A549 treated with Hydrocortisone at 1 μM for 4 hours (cell line): Measurements from ENCODE around the gene CSN2. TPM values are rescaled to one million over a fixed set of nuclear protein-coding genes. Genes with fewer than 3 reads are reported as not detected.

ENCODE experiments used
- total RNA-seq: library from RNA; stranded (reverse); fragments of 200-300 nt; extraction: Qiagen RNA extraction; gene quantifications from 5 replicates; pipeline ENCODE4 v1.2.3, GENCODE V29; 2022

Gene CSN2, protein sequence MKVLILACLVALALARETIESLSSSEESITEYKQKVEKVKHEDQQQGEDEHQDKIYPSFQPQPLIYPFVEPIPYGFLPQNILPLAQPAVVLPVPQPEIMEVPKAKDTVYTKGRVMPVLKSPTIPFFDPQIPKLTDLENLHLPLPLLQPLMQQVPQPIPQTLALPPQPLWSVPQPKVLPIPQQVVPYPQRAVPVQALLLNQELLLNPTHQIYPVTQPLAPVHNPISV
- total RNA-seq = not detected in 5 replicates

DNA sequence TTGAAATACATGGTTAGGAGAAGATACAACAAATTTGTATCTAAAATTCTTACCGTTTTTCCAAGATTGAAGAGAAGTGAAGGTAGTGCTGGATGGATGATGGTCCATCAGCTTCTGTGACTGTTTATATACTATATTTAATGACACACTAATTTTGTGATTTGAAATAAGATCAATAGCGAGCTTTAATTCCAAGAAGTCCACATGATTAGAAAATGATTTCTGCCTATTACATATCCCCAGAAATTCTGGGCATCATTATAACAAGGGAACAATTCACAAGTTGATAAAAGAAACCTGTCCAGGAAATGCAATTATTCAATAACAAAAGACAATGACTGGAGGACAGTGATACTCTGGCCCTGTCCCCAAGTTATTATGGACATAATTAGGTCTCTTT lies at the start of gene CSN2:
Gene CSN2, minus strand, starts transcription at position 101 of the 400 bp plus-strand sequence. CDS start 4,733 bp downstream, outside the sequence.

DNA sequence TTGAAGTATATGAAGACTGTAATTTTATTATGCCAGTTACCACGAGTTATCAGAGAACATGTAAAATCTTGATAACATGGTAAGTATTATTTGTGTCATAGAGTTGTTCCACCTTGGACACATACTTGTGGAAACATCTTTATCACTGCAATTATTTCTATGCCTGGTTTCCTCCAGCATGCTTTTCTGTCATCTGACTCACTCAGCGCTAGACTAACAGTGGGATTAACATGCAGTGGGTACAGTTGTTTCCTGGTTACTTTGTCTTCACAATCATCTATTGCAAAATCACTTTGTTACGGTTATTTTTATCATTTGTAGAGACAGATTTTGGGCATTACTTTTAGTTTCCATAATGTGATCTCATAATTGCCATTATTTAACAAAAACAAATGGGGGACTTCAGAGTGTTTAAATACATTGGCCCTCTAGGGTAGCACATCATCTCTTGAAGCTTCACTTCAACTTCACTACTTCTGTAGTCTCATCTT lies 30.0 kb upstream of the CSN2 start, which contains the start of gene STATH:
Gene STATH, plus strand, starts transcription at position 441 of the 491 bp plus-strand sequence. CDS start 2,472 bp downstream, outside the sequence.

DNA sequence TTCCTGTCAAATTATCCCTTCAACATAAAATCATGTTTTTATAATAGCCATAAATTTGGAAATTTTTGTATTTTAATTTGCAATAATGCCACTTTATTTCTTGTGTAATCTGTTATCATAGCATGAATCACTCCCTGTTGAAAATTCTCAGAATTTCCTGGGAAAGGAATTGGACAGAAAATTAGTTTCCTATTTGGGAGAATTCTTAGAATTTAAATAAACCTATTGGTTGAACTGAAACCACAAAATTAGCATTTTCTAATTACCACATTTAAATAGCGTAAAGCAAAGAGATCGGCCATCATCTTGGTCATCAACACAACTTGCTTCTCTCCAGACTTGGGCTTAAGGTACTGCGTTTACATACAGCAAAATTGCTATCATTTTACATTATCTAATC lies 34.8 kb downstream of the CSN2 start, which contains the start of gene CSN1S1:
Gene CSN1S1, plus strand, starts transcription at position 301 of the 400 bp plus-strand sequence. CDS start 1,488 bp downstream, outside the sequence.

Other genes starting within 250 kb of the CSN2 start
- gene SULT1B1, start 205.1 kb downstream of the CSN2 start, total RNA-seq = 0.02 TPM in 5 replicates
- not detected in 5 replicates for gene SULT1E1, start 105.6 kb downstream of the CSN2 start, total RNA-seq
- not detected in 5 replicates for gene CSN1S1, start 34.7 kb downstream of the CSN2 start, total RNA-seq
- gene STATH, start 30.2 kb upstream of the CSN2 start, total RNA-seq = not detected in 5 replicates
- not detected in 5 replicates for gene HTN3, start 62.7 kb upstream of the CSN2 start, total RNA-seq
- not detected in 5 replicates for gene HTN1, start 84.7 kb upstream of the CSN2 start, total RNA-seq
- not detected in 5 replicates for gene PRR27, start 188.5 kb upstream of the CSN2 start, total RNA-seq
- not detected in 5 replicates for gene ODAM, start 230.0 kb upstream of the CSN2 start, total RNA-seq